Ureter (tissue), 1 donor: Measurements from ENCODE around the gene BEND2. TPM values are rescaled to one million over a fixed set of nuclear protein-coding genes. Genes with fewer than 3 reads are reported as not detected.

Source experiments
- DNase-seq: peaks from one replicate; pipeline ENCODE4 v3.0.0-alpha.2; 2020; ENCODE audit warnings: low spot score
- total RNA-seq: library from RNA; stranded (reverse); gene quantifications from one replicate; pipeline ENCODE4 v1.2.4, GENCODE V29; 2023
- donor health status: DM: yes; HTN: yes; CAD: no.

BEND2 gene
- total RNA-seq, 1 donor from 2014 or later, result not detected

GRCh38 chrX:18136816-18137215 is 83.9 kb downstream of the BEND2 start:
- no peak for DNase-seq

DNA sequence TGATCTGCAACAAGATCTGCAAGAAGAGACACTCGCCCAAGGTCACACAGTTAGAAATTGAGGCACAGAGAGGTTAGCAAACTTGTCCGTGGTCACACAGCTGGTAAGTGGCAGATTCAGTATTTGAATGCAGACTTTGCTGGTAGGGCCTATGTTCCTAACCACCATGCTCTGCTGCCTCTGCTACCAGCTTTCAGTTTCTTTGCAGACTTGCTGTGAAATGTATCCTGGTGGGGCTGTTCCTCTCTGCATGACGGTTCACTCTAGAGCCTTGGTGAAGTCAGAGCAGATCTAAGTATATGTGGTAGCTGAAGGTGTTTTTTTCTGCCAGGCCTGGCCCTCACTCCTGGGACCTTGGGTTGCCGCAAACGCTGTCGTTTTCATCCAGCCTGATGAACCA is 87.1 kb downstream of the BEND2 start:
- no peak for DNase-seq

DNA sequence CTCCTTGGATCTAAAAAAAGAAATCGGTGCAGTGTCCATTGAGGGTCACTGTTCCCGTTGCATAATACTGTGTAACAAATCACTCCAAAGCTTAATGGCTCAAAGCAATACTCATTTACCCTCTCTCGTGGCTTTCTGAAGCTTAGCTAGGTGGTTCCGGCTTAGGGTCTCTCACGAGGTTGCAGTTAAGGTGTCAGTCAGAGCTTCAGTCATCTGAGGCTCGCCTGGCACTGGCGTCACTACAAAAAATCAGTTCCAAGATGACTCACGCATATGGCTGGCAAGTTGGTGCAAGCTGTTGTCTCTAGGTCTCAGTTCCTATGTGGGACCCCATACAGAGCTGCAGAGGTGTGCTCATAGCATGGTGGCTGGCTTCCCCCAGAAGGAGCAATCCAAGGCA is 91.0 kb downstream of the BEND2 start:
- no peak for DNase-seq

GRCh38 chrX:18126971-18127370 is 93.7 kb downstream of the BEND2 start:
- no peak for DNase-seq

- DNase-seq, result no peak
Measured at GRCh38 chrX:18119856-18120255, 100.8 kb downstream of the BEND2 start.

Other genes starting within 250 kb of the BEND2 start
- gene SCML2, start 133.8 kb upstream of the BEND2 start, total RNA-seq, result 1.2 TPM
- gene CDKL5, start 204.7 kb upstream of the BEND2 start, total RNA-seq, result 42.3 TPM